AG10803 (cell line): ENCODE data around the gene LIX1L.
A peak's percentile ranks its signal among the peaks of the same experiment; 100 is the strongest.

Experiments used
- DNase-seq: peaks from one replicate; pipeline ENCODE4 v3.0.0; 2010; ENCODE audit warnings: low read depth
- H3K4me3 ChIP-seq: 2 replicates; pipeline ENCODE4 v1.5.1; 2011; ENCODE audit warnings: mild to moderate bottlenecking, low read length, control low read depth
- CTCF ChIP-seq: conservative IDR thresholded peaks from 2 replicates; pipeline ENCODE4 v1.5.1; 2011; ENCODE audit warnings: mild to moderate bottlenecking, low read length, control low read depth, inconsistent platforms

LIX1L gene

GRCh38 chr1:145961425-145962156, 3.8 kb upstream of the LIX1L start:
- peak overlapping the region; percentile 73 for H3K4me3 ChIP-seq
- TF ChIP-seq CTCF, result no peak
- no peak for DNase-seq

GRCh38 chr1:145961109-145961424, 3.2 kb upstream of the LIX1L start:
- TF ChIP-seq CTCF, result no peak
- H3K4me3 ChIP-seq, result peak overlapping the region; percentile 73
- no peak for DNase-seq

- H3K4me3 ChIP-seq, result peak overlapping the region; percentile 73
- DNase-seq, result peak; percentile 47
- TF ChIP-seq CTCF, result no peak
These were observed 2.8 kb upstream of the LIX1L start for GRCh38 chr1:145960468-145961108.

GRCh38 chr1:145959957-145960467, 2.2 kb upstream of the LIX1L start:
- no peak for TF ChIP-seq CTCF
- no peak for DNase-seq
- peak overlapping the region; percentile 73 for H3K4me3 ChIP-seq

GRCh38 chr1:145959333-145959732, 1.5 kb upstream of the LIX1L start:
- DNase-seq, result no peak
- H3K4me3 ChIP-seq, result no peak overlapping the region
- TF ChIP-seq CTCF, result no peak

- TF ChIP-seq CTCF, result no peak
- H3K4me3 ChIP-seq, result no peak overlapping the region
- no peak for DNase-seq
These were observed 917 bp upstream of the LIX1L start for GRCh38 chr1:145958734-145959133.
